Activated naive CD4-positive, alpha-beta T cell (primary cell): Measurements from ENCODE around the gene APOL4.
A peak's percentile ranks its signal among the peaks of the same experiment; 100 is the strongest.
"Not testable (repeated sequence)": the region's sequence is repeated elsewhere in the genome, so short reads cannot be mapped to it uniquely, and the experiment has no call there.

Experiments used
- DNase-seq, 4 experiments: peaks; one replicate each; lab custom pipeline; 2025; lab: John Stamatoyannopoulos, UW

The APOL4 gene

DNA sequence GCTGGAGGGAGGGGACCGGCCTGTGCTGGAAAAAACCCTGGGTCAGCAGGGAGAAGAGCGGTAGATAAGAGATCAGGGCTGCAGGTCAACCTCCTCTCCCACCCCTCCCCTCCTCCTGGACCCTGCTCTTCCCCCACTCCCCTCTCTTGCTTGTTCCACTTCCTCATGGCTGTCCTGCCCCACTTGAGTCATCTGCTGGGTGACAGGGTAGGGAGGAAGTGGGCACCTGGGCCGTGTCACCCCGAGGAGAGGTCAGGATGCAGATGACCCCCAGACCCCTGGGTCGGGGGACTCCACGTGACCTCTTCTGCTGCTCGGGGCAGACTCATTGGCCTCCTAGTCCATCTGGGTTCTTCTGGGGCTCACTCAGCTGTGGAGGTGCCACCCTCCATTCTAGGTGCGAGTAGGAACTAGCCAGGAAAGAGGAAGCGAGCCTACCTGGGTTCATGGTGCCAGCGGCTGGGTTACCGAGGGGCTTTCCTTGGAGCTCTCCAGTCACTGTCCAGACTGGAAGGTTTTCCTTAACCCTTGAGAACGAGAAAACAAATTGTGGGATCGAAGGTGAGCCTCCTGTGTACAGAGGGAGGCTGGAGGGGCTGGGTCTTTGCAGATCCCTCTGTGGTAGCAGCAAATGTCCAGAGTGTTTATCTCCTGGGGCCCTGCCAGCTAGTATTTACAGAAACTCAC, 31.2 kb upstream of the APOL4 start:
- no peak for DNase-seq

DNA sequence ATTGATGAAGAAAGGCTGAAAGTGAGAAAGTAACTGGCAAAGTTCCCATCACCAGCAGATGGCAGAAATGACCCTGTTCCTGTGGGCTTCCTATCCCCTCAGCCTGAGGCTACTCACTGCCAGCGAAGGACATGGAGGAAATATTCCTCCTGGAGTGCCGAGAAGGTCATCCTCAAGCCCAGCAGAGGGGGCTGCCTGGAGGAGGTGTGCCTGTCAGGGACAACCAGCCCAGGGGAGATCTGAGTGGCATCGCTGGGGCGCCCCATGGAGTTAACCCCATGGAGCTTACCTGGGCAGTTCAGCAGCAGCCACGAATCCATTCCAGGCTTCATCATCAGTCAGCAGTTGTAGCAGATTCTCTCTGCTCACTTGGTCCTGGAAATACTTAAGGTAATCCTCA, 29.4 kb upstream of the APOL4 start:
- DNase-seq: not testable (repeated sequence)

DNA sequence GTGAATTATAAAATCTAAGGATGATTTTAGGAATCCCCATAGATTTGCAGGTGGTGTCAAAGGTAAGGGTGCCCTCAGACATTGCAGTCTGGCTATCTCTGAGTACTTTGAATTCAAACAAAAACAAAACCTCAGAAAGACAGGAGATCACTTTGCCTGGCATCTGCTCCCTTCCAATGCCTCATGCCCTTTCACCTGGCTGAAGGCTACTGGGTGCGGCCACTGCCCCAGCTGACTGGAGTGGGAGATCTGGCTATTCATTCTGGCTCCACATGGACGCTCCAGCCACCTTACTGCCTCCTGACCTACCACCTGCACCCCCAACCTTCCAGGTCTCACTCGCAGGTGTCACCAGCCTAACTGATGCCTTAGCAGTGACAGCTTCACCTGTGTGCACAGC, 28.0 kb upstream of the APOL4 start:
- DNase-seq: not testable (repeated sequence)

DNA sequence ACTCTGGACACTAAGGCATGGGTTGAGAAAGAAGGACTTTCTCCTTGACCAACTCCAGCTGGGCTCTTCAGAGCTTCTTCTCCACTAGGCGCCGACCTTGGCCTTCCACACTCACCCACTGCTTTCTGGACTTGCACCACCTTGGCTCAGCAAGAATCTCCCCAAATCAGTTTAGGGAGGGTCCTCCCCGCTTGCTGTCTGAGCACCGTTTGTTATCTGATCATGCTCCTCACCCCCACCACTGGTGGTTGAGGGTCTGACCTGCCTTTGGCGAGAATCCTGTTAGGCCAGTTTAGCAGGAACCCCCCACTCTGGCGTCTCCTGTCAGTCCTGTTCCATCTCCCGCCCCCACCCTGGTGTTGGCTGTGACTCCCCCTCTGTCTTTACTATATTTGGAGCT, 27.3 kb upstream of the APOL4 start:
- DNase-seq: no peak

DNA sequence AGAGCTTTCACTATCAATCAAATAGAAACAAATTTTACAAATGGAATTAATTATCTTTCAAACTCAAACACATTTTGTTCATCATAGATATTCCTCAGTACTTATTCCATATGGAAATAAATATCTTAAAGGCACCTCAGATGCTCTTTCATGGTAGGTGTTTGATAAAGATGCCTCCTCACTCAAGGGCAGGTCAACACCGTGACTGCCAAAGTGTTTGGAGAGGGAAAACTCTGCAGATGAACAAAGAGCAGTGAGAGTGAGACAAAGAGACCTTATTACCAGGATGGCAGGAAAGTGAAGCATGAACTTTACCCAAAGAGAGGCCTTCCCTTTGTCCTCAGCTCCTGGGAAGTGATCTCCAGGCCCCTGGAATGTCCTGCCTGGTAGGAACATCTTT, 26.8 kb upstream of the APOL4 start:
- not testable (repeated sequence) for DNase-seq

DNA sequence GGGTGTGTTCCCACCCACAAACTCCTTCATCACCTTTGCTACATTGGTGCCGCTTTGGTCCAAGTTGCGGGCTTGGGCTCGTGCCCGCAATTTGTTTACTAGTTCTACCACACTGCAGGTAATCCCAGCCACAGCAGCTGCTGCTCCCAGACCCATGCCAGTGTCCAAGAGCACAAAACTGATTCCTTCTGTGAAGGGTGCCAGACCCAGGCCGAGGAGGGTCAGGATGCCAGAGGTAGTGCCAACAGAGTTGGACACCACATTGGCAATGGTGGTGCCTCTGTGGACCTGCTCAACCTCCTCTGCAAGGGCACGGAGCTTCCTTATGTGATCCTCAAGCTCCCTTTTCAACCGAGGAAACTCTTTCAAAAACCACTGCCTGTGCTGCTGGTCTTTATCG, 26.2 kb upstream of the APOL4 start:
- no peak for DNase-seq

DNA sequence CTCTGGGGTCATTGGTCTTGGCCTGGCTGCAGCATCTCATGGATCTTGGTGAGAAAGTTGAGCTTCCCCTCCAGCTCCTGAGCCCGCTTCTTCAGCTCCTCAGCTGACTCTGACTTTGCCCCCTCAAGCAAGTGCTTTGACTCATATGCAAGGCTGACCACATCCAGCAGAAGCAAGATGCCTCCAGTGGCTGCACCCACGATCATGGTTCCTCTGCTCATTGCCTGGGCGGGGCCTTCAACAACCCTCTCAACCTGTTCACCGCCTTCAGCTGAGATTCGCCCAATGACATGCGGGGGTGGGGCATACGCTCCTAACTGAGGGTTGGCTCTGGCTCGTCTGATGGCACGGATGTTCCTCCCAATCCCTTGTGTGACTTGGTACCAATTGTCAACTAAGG, 25.8 kb upstream of the APOL4 start:
- no peak for DNase-seq

DNA sequence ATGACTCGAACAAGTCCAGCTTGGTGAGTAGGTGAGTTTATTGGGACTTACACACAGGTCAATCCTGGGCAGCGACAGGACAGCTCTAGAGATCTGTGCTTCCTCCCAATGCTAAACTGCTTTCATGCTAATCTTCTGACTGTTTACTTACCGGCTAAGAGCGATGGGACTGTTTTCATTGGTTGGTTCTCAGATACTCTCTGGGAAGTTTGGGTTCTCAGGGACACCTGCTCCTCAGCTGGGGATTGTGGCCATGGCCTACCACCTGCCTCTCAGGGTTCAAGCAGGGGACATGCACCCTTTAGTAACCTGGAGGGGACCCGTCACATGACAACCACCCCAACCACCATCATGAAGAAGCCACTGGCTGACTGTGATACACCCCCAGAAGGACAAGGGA, 24.6 kb upstream of the APOL4 start:
- no peak for DNase-seq

DNA sequence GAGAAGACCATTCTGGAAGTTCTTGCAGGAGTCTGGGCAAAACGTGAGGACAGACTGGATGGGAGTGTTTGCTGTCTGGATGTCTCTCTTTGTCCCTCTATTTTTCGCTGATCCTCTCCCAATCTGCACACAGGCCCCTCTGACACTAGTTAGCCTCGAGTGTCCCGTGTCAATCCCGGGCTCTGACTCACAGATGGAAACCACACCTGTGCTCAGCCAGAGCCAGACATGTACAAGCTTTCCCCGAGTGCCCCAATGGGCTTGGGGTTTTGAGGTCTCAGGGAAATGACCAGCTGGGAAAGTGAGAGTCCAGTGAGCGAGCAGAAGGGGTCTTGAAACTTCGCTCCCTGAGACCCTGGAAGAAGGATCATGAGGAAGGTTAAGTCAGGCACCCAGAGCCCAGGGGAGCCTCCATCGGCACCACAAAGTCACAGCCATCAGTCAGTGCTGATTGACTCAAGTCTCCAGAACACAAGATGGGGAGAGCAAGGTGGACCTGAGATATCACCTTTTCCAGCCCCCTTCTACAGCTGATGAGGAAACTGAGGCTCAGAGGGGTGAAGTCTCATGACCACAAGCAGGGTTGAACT, 23.8 kb upstream of the APOL4 start:
- DNase-seq: no peak

DNA sequence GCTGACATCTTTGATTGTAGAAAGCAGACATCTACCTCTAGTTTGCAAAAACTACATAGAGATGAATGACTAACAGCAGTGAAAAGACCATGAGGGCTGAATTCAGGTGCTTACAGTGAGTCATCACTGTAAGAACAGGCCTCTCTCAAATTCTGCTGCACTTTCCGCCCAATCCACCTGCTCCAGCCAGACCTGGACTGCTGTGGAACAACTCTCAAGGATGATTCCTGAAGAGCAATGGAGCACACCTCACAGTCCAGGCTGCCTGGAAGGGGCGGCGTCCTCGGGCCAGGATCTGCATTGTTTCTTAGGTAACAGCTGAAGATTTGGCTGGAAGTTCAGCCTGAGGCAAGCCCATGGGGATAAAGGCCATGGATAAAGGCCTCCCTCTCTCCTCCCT, 22.6 kb upstream of the APOL4 start:
- DNase-seq: no peak

DNA sequence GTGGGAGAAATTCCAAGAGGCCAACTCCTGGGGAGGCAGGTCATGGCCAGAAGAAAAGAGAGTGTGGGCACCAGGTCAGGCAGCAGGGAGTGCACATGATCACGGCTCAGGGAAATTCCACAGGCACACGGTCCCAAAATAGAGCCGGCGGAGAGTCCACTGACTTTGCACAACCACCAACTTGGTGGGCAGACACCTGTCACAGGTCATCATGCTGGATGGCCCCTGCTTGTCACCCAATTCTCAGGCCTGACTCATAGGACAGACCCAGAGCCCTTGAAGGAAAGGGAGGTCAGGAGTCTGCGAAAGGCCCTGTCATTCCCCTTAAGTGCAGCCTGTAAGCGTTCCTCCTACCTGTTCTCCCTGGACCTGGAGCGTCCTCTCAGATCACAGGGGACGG, 21.9 kb upstream of the APOL4 start:
- no peak for DNase-seq

DNA sequence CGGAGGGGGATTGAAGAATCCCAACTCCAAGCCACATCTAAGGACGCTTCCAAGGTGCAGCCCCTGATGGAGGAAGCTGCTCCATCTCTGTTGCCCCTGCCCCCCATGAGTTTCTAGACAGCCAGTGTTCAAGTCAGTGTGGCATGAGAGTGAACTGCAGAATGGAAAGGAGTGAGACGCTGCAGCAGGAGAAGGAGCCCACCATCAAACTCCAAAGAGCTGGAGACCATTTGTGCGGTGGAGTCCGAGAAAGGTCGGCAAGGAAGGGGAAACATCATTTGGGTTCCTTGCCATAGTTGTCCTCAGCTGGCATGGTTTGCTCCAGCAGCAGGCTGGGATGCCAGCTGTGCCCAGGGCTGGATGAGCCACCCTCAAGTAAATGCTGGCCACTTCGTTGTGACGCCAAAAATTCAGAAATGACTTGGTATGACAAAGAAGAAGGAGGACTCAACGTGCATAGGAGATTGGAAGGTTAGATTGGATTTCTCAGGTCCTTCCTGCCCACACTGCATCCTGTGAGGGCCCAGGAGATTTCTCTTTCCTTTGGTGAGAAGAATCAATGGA, 21.4 kb upstream of the APOL4 start:
- DNase-seq: no peak

DNA sequence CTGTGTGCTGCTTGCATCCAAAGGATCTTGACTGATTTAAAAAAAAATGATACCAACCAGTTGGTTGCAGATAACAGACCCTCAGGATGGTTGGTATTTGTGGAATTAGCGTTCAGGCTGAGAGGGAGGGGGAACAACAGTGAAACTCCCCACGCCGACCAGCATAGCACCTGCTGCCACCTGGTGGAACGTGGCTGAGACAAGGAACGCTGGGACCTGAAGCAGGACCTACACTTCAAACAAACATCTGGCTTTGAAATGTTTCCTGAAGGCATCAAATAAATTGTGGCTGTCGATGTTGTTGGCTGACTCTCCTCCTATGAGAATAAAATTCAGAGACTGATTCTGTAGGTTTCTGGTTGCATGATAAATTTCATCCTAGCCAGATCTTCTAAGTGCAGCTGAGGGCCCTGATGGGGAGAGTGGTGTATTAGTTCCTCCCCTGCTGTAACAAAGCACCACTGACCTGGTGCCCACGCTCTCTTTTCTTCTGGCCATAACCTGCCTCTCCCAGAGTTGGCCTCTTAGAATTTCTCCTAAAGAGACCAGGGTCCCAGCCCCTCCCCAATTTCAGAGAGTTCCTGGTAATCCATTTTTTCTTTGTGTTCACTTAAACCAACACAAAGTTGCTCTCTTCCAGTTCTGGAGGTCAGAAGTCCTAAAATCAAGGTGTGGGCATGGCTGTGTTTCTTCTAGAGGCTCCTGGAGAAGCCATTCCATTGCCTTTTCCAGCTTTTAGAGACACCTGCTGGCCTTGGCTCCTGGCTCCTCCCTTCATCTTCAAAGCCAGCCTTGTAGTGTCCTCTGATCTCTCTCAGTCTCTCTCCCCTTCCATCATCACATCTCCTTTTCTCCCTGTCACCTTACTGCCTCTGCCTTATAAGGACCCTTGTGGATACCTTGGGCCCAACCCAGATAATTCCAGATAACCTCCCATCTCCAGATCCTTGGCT, 20.5 kb upstream of the APOL4 start:
- DNase-seq: peak in 2 of 4 experiments; percentile 6 to 38

DNA sequence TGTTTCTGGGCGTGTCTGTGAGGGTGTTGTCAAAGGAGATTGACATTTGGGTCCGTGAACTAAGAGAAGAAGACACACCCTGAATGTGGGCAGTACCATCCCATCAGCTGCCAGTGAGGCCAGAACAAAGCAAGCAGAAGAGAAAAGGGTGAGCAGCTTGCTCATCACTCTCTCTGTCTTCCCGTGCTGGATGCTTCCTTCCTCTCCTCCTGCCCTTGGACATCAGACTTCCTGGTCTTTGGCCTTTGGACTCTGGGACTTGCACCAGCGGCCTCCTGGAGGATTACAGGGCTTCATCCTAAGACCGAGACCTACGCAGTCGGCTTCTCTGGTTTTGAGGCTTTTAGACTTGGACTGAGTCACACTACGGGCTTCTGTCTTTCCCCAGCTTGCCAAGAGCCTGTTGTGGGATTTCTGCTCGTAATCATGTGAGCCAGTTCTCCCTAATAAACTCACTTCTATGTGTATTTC, 18.9 kb upstream of the APOL4 start:
- no peak for DNase-seq

DNA sequence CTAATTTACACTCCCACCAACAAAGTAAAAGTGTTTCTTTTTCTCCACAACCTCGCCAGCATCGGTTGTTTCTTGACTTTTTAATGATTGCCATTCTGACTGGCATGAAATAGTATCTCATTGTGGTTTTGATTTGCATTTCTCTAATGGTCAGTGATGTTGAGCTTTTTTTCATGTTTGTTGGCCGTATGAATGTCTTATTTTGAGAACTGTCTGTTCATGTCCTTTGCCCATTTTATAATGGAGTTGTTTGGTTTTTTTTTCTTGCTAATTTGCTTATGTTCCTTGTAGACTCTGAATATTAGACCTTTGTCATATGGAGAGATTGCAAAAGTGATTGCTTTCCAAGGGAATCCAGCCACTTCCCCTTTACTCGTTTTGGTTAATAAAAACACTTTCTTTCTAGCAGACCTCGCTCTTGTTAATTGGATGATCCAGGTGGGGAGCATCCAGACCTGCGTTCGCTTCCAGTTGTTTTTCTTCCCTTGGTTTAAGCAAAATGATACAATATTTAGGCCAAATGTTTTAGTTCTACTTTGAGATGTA, 17.1 kb upstream of the APOL4 start:
- DNase-seq: no peak

DNA sequence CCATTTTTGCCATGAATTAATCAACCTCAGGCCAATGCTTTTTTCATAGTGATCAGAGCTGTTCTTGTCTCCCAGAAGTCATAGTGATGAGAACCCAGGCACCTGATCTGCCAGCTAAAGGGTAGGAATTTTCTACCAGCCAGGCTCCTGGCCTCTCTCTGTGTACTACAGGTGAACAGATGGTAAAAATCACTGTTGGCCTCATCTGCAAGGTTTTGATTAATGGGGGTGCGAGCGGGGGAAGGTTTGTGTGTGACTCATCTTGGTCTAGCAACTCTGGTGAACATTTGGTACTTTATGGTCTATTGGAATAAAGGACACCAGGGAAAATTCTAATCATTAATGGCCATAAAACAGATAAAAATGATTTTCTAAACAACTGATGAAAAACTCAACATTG, 14.4 kb upstream of the APOL4 start:
- no peak for DNase-seq

DNA sequence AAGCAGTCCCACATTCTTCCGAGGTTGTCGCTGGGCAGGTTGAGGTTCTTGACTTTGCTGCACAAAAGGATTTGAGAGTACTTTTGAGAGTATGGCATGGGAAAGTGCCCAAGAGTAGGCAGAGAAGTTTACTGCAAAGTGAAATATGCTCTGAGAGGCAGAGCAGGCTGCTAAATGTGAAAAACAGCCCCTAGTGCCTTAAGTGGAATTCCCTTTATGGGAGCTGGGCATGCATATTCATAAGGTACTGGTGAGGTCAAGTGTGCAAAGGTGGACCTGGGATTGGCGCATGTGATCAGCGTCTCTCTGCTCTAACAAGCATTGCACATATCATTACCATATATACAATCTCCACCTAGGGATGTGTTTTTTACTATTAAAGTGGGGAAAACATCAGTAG, 12.0 kb upstream of the APOL4 start:
- no peak for DNase-seq

DNA sequence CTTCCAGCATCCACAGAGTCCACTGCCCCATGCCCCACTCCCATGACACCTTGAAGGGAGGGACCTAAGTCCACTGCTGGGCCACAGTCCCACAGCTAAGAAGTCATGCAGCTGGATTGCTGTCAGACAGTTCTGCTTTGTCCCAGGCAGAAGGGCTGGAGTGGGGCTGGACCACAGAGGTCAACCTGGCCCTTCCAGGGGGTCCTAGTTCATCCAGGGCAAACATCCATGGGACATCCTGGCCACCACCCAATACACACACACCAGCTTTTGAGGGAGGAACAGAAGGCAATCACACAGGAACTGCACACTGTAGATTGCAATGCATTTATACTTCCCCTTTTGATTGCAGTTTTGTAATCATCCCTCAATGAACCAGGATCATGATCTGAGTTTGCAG, 11.3 kb upstream of the APOL4 start:
- DNase-seq: no peak

DNA sequence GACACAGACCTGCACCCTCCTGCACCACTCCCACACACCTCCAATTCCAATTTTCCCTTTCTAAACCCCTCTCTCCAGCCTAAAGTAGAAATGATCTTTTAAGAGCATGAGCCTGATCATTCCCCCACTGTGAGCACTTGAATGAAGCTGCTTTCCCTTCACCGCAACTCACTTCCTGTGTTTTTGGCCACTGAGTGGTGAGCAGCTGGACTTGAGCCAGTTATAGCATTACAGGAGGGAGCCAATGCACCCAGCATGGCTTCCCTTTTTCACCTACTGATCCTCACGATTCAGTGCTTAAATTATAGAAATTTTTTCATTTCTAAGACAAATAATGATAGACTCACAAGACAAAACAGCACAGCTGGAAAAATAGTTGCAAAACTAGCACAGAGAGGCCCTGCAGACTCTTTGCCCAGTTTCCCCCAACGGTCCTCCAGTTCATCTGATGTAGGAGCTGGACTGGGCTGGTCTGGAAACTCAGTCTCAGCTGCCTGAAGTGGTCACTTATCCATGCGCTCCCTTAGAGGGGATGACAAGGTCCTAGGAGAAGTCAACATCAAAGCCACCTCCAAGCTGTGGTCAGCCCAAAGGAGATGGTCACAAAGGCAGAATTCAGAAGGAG, 9.7 kb upstream of the APOL4 start:
- no peak for DNase-seq

DNA sequence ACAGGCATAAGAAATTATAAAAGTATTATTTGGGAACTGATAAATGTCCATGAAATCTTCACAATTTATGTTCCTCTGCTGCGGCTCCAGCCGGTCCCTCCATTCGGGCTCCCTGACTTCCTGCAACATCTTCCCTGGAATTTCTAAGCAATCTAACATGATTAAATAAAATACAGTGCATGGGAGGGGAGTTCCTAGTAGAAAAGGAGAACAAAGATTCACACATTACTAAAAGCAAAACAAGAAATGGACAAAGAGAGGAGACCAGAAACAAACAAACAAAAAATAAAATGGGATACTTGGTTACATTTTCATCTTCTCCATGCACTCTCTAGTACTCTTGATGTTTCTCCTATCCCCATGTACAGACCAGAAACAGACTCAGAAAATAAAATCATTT, 8.6 kb upstream of the APOL4 start:
- no peak for DNase-seq

DNA sequence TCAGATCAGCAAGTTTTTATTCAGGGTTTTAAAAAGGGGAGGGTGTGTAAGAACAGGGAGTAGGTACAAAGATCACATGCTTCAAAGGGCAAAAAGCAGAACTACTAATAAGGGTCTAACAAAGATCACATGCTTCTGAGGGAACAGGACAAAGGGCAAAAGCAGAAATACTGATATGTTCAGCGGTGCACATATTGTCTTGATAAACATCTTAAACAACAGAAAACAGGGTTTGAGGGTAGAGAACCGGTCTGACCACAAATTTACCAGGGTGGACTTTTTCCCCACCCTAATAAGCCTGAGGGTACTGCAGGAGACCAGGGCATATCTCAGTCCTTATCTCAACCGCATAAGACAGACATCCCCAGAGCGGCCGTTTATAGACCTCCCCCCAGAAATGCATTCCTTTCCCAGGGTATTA, 7.9 kb upstream of the APOL4 start:
- not testable (repeated sequence) for DNase-seq

DNA sequence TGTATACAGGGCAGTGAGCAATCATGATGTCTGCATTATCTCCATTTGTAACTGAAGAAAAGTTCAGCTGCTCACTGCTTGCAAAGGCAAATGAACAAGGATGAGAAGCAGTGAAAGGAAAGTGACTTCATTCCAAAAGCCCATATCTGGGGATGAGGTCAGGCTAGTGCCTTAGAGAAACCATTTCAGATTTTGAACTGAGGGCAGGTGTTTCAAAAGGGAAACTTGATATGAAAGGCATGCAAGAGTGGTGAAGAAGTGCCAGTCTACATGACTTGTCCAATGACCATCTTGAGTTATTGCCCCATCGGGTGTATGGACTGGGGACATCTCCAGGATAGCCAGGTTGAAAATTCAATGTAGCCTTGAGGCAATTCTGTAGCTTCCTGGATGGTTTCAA, 7.3 kb upstream of the APOL4 start:
- DNase-seq: no peak
